Natural killer cell treated with Interleukin-12 subunit alpha and Interleukin-12 subunit beta and Interleukin-15 and Interleukin-18, amount 100 ng/mL, for 72 hours (primary cell): ENCODE measurements around the gene CMIP. TPM values are rescaled to one million over a fixed set of nuclear protein-coding genes. Genes with fewer than 3 reads are reported as not detected.

Experiments
- ATAC-seq, 2 donors: fragments of 150-1000 bp; cut with Tn5 transposase in 1 of 2; sonication (Bioruptor Pico), chemical (Tn5 transposase) in 1 of 2; 2 replicates each; pipeline ENCODE4 v1.10.0; 2021
- DNase-seq: peaks from one replicate; pipeline ENCODE4 v3.0.0; 2022; ENCODE audit warnings: low spot score
- H3K27ac Mint-ChIP-seq, 2 donors: 1 replicate in 1 of 2; 2 replicates in 1 of 2; pipeline ENCODE4 v1.8.0; 2022; ENCODE audit warnings: mixed read lengths in 2 of 2, mild to moderate bottlenecking in 1 of 2, moderate library complexity in 1 of 2
- H3K27me3 Mint-ChIP-seq, 2 donors: 1 replicate in 1 of 2; 2 replicates in 1 of 2; pipeline ENCODE4 v1.8.0; 2022; ENCODE audit warnings: mixed read lengths in 2 of 2
- H3K36me3 Mint-ChIP-seq: one replicate; pipeline ENCODE4 v1.8.0; 2022; ENCODE audit warnings: mixed read lengths
- H3K4me1 Mint-ChIP-seq, 2 donors: 1 replicate in 1 of 2; 2 replicates in 1 of 2; pipeline ENCODE4 v1.8.0; 2022; ENCODE audit warnings: low read depth in 2 of 2, mixed read lengths in 2 of 2, mild to moderate bottlenecking in 1 of 2
- H3K4me3 Mint-ChIP-seq: one replicate; pipeline ENCODE4 v1.8.0; 2022; ENCODE audit warnings: mixed read lengths
- H3K9me3 Mint-ChIP-seq: 2 replicates; pipeline ENCODE4 v1.8.0; 2022; ENCODE audit warnings: mixed read lengths
- total RNA-seq, 2 donors: library from RNA; stranded (reverse); gene quantifications; one replicate each; pipeline ENCODE4 v1.2.3, GENCODE V29; 2022

CMIP gene
- total RNA-seq, 2 donors from 2014 or later = 48.0 to 57.6 TPM

- DNase-seq (no peak), ATAC-seq (no peak)
- no peak overlapping the region for H3K4me3 Mint-ChIP-seq
- H3K27me3 Mint-ChIP-seq = no peaks in the 10 kb centered on the region
- H3K36me3 Mint-ChIP-seq = no peaks in the 10 kb centered on the region
- H3K4me1 Mint-ChIP-seq = peaks cover 29 to 46% of the 10 kb centered on the region in 2 donors
- H3K27ac Mint-ChIP-seq = peak overlapping the region in 1 of 2 donors; percentile 85
- no peaks in the 10 kb centered on the region for H3K9me3 Mint-ChIP-seq
These were observed 44.2 kb downstream of the CMIP start for GRCh38 chr16:81488687-81489411.

GRCh38 chr16:81489547-81490267 lies 45.1 kb downstream of the CMIP start:
- no peak for DNase-seq
- Mint-ChIP-seq H3K27me3 (no peaks in the 10 kb centered on the region), H3K4me1 (peaks cover 29 to 46% of the 10 kb centered on the region in 2 donors), H3K9me3 (no peaks in the 10 kb centered on the region), H3K36me3 (no peaks in the 10 kb centered on the region), H3K4me3 (no peak overlapping the region), H3K27ac (peak overlapping the region in 1 of 2 donors; percentile 85)
- ATAC-seq = no peak

GRCh38 chr16:81491541-81492188 lies 47.1 kb downstream of the CMIP start:
- Mint-ChIP-seq H3K4me3 (no peak overlapping the region), H3K4me1 (peaks cover 29 to 52% of the 10 kb centered on the region in 2 donors), H3K9me3 (no peaks in the 10 kb centered on the region), H3K27ac (no peak overlapping the region), H3K36me3 (no peaks in the 10 kb centered on the region), H3K27me3 (no peaks in the 10 kb centered on the region)
- ATAC-seq = no peak
- no peak for DNase-seq

- Mint-ChIP-seq H3K36me3 (no peaks in the 10 kb centered on the region), H3K27me3 (no peaks in the 10 kb centered on the region), H3K9me3 (no peaks in the 10 kb centered on the region), H3K4me3 (no peak overlapping the region), H3K4me1 (peaks cover 29 to 50% of the 10 kb centered on the region in 2 donors), H3K27ac (peak overlapping the region in 1 of 2 donors; percentile 74)
- ATAC-seq (no peak), DNase-seq (no peak)
These were observed 47.7 kb downstream of the CMIP start for GRCh38 chr16:81492311-81492761.

GRCh38 chr16:81492965-81493754 lies 48.6 kb downstream of the CMIP start:
- no peaks in the 10 kb centered on the region for H3K27me3 Mint-ChIP-seq
- H3K27ac Mint-ChIP-seq = peak overlapping the region; percentile 13 to 74
- H3K4me1 Mint-ChIP-seq = peaks cover 33 to 45% of the 10 kb centered on the region in 2 donors
- H3K36me3 Mint-ChIP-seq = no peaks in the 10 kb centered on the region
- DNase-seq (no peak), ATAC-seq (no peak)
- H3K9me3 Mint-ChIP-seq = no peaks in the 10 kb centered on the region
- H3K4me3 Mint-ChIP-seq = no peak overlapping the region

GRCh38 chr16:81493755-81494433 lies 49.3 kb downstream of the CMIP start:
- ATAC-seq (peak in 1 of 2 donors; percentile 58), DNase-seq (no peak)
- H3K27ac Mint-ChIP-seq = peak overlapping the region; percentile 13 to 74
- no peaks in the 10 kb centered on the region for H3K27me3 Mint-ChIP-seq
- no peaks in the 10 kb centered on the region for H3K36me3 Mint-ChIP-seq
- H3K9me3 Mint-ChIP-seq = no peaks in the 10 kb centered on the region
- peaks cover 32 to 44% of the 10 kb centered on the region in 2 donors for H3K4me1 Mint-ChIP-seq
- H3K4me3 Mint-ChIP-seq = no peak overlapping the region

- no peak for ATAC-seq
- peaks cover 35 to 45% of the 10 kb centered on the region in 2 donors for H3K4me1 Mint-ChIP-seq
- no peak for DNase-seq
- no peak overlapping the region for H3K4me3 Mint-ChIP-seq
- H3K36me3 Mint-ChIP-seq = no peaks in the 10 kb centered on the region
- H3K9me3 Mint-ChIP-seq = no peaks in the 10 kb centered on the region
- no peaks in the 10 kb centered on the region for H3K27me3 Mint-ChIP-seq
- no peak overlapping the region for H3K27ac Mint-ChIP-seq
These were observed 49.8 kb downstream of the CMIP start for GRCh38 chr16:81494434-81494806.

- Mint-ChIP-seq H3K27me3 (no peaks in the 10 kb centered on the region), H3K4me3 (no peak overlapping the region), H3K4me1 (peaks cover 37 to 44% of the 10 kb centered on the region in 2 donors), H3K36me3 (no peaks in the 10 kb centered on the region), H3K9me3 (no peaks in the 10 kb centered on the region), H3K27ac (peak overlapping the region in 1 of 2 donors; percentile 79)
- ATAC-seq (no peak), DNase-seq (no peak)
These were observed 50.3 kb downstream of the CMIP start for GRCh38 chr16:81494888-81495287.

GRCh38 chr16:81495321-81496234 lies 51.0 kb downstream of the CMIP start:
- ATAC-seq (no peak), DNase-seq (no peak)
- no peaks in the 10 kb centered on the region for H3K9me3 Mint-ChIP-seq
- peaks cover 34 to 41% of the 10 kb centered on the region in 2 donors for H3K4me1 Mint-ChIP-seq
- peak overlapping the region in 1 of 2 donors; percentile 79 for H3K27ac Mint-ChIP-seq
- H3K36me3 Mint-ChIP-seq = no peaks in the 10 kb centered on the region
- no peak overlapping the region for H3K4me3 Mint-ChIP-seq
- no peaks in the 10 kb centered on the region for H3K27me3 Mint-ChIP-seq

- DNase-seq (no peak), ATAC-seq (no peak)
- no peaks in the 10 kb centered on the region for H3K9me3 Mint-ChIP-seq
- H3K27ac Mint-ChIP-seq = peak overlapping the region in 1 of 2 donors; percentile 79
- no peaks in the 10 kb centered on the region for H3K27me3 Mint-ChIP-seq
- H3K4me3 Mint-ChIP-seq = no peak overlapping the region
- no peaks in the 10 kb centered on the region for H3K36me3 Mint-ChIP-seq
- peaks cover 41 to 45% of the 10 kb centered on the region in 2 donors for H3K4me1 Mint-ChIP-seq
These were observed 51.7 kb downstream of the CMIP start for GRCh38 chr16:81496321-81496720.

GRCh38 chr16:81496742-81497141 lies 52.1 kb downstream of the CMIP start:
- H3K4me3 Mint-ChIP-seq = no peak overlapping the region

GRCh38 chr16:81497690-81498089 lies 53.1 kb downstream of the CMIP start:
- ATAC-seq = peak; percentile 42 to 72
- H3K9me3 Mint-ChIP-seq = no peaks in the 10 kb centered on the region
- H3K36me3 Mint-ChIP-seq = no peaks in the 10 kb centered on the region
- peak overlapping the region; percentile 19 to 32 for H3K27ac Mint-ChIP-seq
- no peaks in the 10 kb centered on the region for H3K27me3 Mint-ChIP-seq
- no peak for DNase-seq
- H3K4me1 Mint-ChIP-seq = peaks cover 41 to 44% of the 10 kb centered on the region in 2 donors
- H3K4me3 Mint-ChIP-seq = peak overlapping the region; percentile 66

More at GRCh38 chr16:81496742-81497141, 52.1 kb downstream of the CMIP start:
- H3K9me3 Mint-ChIP-seq = no peaks in the 10 kb centered on the region
- no peak for ATAC-seq
- no peaks in the 10 kb centered on the region for H3K27me3 Mint-ChIP-seq
- peaks cover 41 to 43% of the 10 kb centered on the region in 2 donors for H3K4me1 Mint-ChIP-seq
- no peak for DNase-seq
- H3K36me3 Mint-ChIP-seq = no peaks in the 10 kb centered on the region
- peak overlapping the region in 1 of 2 donors; percentile 79 for H3K27ac Mint-ChIP-seq
